ENCODE measurements around the gene MAP3K12. TPM values are rescaled to one million over a fixed set of nuclear protein-coding genes. Genes with fewer than 3 reads are reported as not detected.

The MAP3K12 gene
- total and polyA plus RNA-seq, 2 of the 13 experiments (the other 11 are each of a cell fraction or from before 2014, with no cell fraction given), result 0.20 to 1.1 TPM

DNA sequence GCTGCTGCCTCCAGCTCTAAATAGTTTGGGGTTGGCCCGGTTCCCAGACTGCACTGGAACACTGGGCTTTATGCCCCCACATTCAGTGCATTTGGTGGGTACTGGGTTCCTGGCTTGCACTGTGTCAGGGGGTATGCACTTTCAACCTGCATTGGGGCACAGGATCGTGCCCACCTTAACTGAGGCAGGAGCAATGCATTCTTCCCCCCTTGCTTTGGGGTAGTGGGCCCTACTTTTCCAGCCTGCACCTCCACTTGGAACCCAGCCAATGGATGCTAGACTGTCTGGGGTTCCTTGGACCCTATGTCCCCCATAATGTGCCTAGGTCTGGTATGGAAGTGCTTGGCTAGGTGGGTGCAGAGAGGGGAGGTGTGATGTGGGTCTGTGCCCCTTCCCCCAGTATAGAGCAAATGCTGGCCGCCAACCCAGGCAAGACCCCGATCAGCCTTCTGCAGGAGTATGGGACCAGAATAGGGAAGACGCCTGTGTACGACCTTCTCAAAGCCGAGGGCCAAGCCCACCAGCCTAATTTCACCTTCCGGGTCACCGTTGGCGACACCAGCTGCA lies 2.4 kb upstream of the MAP3K12 start:
- Histone ChIP-seq H3K36me3 (replicated peaks in 1 of 2; ENCODE audit: control insufficient read depth in 1 of 2, insufficient read depth in 2 of 2, low read length in 2 of 2) (peaks cover 10 to 19% of the 10 kb centered on the region in 2 experiments; a peak in 4 of 5 replicates), H3K4me2 (ENCODE audit: low read depth, low read length) (peak overlapping the region; percentile 96), H3K27me3 (ENCODE audit: control insufficient read depth in 1 of 2, insufficient read depth in 2 of 2, low read length in 2 of 2) (no peaks in the 10 kb centered on the region; a peak in 1 of 5 replicates), H3K79me2 (ENCODE audit: insufficient read depth, low read length) (peaks cover 16% of the 10 kb centered on the region), H4K20me1 (ENCODE audit: insufficient read depth, low read length) (no peaks in the 10 kb centered on the region), H3K9me3 (ENCODE audit: low read length) (no peaks in the 10 kb centered on the region), H3K27ac (ENCODE audit: extremely low read length, insufficient read depth, low read length) (peak overlapping the region; percentile 88), H3K9ac (ENCODE audit: insufficient read depth, low read depth, low read length) (peak overlapping the region; percentile 89), H2AFZ (ENCODE audit: low read length) (no peak overlapping the region), H3K4me1 (ENCODE audit: insufficient read depth, low read length) (peaks cover 41% of the 10 kb centered on the region), H3K4me3 (replicated peaks in 1 of 3; ENCODE audit: insufficient read depth in 1 of 3, low read depth in 2 of 3, low read length in 3 of 3) (peak overlapping the region; percentile 61 to 78 (median 76))
- intact Hi-C loops (cut with micrococcal nuclease; ENCODE audit: unreplicated experiment) (loop anchor here (2.0 kb wide), 2 partner anchors 153 to 181 kb away; partner anchors contain the start of gene AAAS), in situ Hi-C loops (cut with HindIII; ENCODE audit: extremely low pct_ligation_motif_present, low pct_unique_long_range_greater_than_20kb) (loop anchor here (5.0 kb wide), 1 partner anchor 174 kb away; no protein-coding TSS in a partner anchor)
- WGBS (ENCODE audit: low lambda C conversion rate), result 66% methylated on average over 8 of the region's 10 CpGs
- ATAC-seq (no peak), DNase-seq (ENCODE audit: low spot score) (no peak), FAIRE-seq (no peak)
- TSS peak; percentile 73 for BruUV-seq (replicated peaks)
- ChIA-PET POLR2A (interaction anchor here (0.9 to 3.4 kb wide), 39 partner anchors 8 to 778 kb away, joined by 3 to 58 read pairs (median 7); partner anchors contain the start of genes AAAS, ATF7, ATP5MC2 and CSAD), CTCF (ENCODE audit: low intra/inter-chr PET ratio, low total read pairs) (no interaction called here)
- no peak for TF ChIP-seq HMGA1 (CRISPR knock-in tag; conservative IDR thresholded peaks at IDR 0.05)
- TF ChIP-seq ZNF616 (CRISPR knock-in tag; IDR thresholded peaks at IDR 0.05; ENCODE audit: low read depth), result 0 out of 2 replicates have a peak, but pooled peaks have one; percentile 9
- no peak for TF ChIP-seq ZNF224 (CRISPR knock-in tag; IDR thresholded peaks at IDR 0.05)
- TF ChIP-seq CBX2 (IDR thresholded peaks at IDR 0.05; ENCODE audit: low read depth, low read length), result no peak
- TF ChIP-seq CBX2 (CRISPR knock-in tag; IDR thresholded peaks at IDR 0.05; ENCODE audit: low read depth), result no peak
- TF ChIP-seq, protein P1, sequence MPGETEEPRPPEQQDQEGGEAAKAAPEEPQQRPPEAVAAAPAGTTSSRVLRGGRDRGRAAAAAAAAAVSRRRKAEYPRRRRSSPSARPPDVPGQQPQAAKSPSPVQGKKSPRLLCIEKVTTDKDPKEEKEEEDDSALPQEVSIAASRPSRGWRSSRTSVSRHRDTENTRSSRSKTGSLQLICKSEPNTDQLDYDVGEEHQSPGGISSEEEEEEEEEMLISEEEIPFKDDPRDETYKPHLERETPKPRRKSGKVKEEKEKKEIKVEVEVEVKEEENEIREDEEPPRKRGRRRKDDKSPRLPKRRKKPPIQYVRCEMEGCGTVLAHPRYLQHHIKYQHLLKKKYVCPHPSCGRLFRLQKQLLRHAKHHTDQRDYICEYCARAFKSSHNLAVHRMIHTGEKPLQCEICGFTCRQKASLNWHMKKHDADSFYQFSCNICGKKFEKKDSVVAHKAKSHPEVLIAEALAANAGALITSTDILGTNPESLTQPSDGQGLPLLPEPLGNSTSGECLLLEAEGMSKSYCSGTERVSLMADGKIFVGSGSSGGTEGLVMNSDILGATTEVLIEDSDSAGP (CRISPR knock-in tag; IDR thresholded peaks at IDR 0.05; ENCODE audit: borderline replicate concordance), result no peak
- TF ChIP-seq, protein P2, sequence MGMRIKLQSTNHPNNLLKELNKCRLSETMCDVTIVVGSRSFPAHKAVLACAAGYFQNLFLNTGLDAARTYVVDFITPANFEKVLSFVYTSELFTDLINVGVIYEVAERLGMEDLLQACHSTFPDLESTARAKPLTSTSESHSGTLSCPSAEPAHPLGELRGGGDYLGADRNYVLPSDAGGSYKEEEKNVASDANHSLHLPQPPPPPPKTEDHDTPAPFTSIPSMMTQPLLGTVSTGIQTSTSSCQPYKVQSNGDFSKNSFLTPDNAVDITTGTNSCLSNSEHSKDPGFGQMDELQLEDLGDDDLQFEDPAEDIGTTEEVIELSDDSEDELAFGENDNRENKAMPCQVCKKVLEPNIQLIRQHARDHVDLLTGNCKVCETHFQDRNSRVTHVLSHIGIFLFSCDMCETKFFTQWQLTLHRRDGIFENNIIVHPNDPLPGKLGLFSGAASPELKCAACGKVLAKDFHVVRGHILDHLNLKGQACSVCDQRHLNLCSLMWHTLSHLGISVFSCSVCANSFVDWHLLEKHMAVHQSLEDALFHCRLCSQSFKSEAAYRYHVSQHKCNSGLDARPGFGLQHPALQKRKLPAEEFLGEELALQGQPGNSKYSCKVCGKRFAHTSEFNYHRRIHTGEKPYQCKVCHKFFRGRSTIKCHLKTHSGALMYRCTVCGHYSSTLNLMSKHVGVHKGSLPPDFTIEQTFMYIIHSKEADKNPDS (CRISPR knock-in tag; IDR thresholded peaks at IDR 0.05), result no peak
- TF ChIP-seq SAP130 (CRISPR knock-in tag; IDR thresholded peaks at IDR 0.05; ENCODE audit: low read depth), result no peak
- TF ChIP-seq, protein P3, sequence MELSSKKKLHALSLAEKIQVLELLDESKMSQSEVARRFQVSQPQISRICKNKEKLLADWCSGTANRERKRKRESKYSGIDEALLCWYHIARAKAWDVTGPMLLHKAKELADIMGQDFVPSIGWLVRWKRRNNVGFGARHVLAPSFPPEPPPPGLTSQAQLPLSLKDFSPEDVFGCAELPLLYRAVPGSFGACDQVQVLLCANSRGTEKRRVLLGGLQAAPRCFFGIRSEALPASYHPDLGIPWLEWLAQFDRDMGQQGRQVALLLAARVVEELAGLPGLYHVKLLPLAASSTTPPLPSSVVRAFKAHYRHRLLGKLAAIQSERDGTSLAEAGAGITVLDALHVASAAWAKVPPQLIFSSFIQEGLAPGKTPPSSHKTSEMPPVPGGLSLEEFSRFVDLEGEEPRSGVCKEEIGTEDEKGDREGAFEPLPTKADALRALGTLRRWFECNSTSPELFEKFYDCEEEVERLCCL (CRISPR knock-in tag; IDR thresholded peaks at IDR 0.05; ENCODE audit: borderline replicate concordance), result no peak
- no peak for TF ChIP-seq MIER2 (CRISPR knock-in tag; IDR thresholded peaks at IDR 0.05)
- TF ChIP-seq ZNF563 (CRISPR knock-in tag; IDR thresholded peaks at IDR 0.05), result no peak
- TF ChIP-seq, protein P4, sequence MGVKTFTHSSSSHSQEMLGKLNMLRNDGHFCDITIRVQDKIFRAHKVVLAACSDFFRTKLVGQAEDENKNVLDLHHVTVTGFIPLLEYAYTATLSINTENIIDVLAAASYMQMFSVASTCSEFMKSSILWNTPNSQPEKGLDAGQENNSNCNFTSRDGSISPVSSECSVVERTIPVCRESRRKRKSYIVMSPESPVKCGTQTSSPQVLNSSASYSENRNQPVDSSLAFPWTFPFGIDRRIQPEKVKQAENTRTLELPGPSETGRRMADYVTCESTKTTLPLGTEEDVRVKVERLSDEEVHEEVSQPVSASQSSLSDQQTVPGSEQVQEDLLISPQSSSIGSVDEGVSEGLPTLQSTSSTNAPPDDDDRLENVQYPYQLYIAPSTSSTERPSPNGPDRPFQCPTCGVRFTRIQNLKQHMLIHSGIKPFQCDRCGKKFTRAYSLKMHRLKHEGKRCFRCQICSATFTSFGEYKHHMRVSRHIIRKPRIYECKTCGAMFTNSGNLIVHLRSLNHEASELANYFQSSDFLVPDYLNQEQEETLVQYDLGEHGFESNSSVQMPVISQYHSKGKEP (CRISPR knock-in tag; IDR thresholded peaks at IDR 0.05), result no peak
- no peak for TF ChIP-seq TBP (CRISPR knock-in tag; IDR thresholded peaks at IDR 0.05)
- no peak for TF ChIP-seq ZBTB7B (CRISPR knock-in tag; IDR thresholded peaks at IDR 0.05)

Measured in HepG2 (cell line).